Transverse colon (tissue), 4 donors: ENCODE results near the gene RGL2. TPM values are rescaled to one million over a fixed set of nuclear protein-coding genes. Genes with fewer than 3 reads are reported as not detected.
"Not testable (repeated sequence)": the region's sequence is repeated elsewhere in the genome, so short reads cannot be mapped to it uniquely, and the experiment has no call there.

Experiments used
- DNase-seq: peaks from one replicate; pipeline ENCODE4 v3.0.0-alpha.2; 2019
- H3K27ac ChIP-seq, 4 donors: fragments of 200-600 bp; sonication (generic); 2 replicates each; pipeline ENCODE4 v1.5.1; 2016 to 2018; ENCODE audit warnings: inconsistent platforms in 4 of 4
- H3K27me3 ChIP-seq: fragments of 200-600 bp; sonication (generic); 2 replicates; pipeline ENCODE4 v1.5.1; 2017; ENCODE audit warnings: inconsistent platforms
- H3K36me3 ChIP-seq, 4 donors: fragments of 200-600 bp; sonication (generic); 2 replicates each; pipeline ENCODE4 v1.5.1; 2017 to 2019; ENCODE audit warnings: inconsistent platforms in 4 of 4
- H3K4me1 ChIP-seq, 4 donors: fragments of 200-600 bp; sonication (generic); 2 replicates each; pipeline ENCODE4 v1.5.1; 2017 to 2020; ENCODE audit warnings: inconsistent platforms in 4 of 4
- H3K4me3 ChIP-seq, 4 donors: fragments of 200-600 bp; sonication (generic); 1 replicate in 1 of 4; 2 replicates in 3 of 4; pipeline versions ENCODE4 v1.5.1 to v1.6.1; 2017 to 2019; ENCODE audit warnings: inconsistent platforms in 4 of 4
- H3K9me3 ChIP-seq, 2 donors: fragments of 200-600 bp; sonication (generic); 2 replicates each; pipeline ENCODE4 v1.5.1; 2017 to 2019; ENCODE audit warnings: inconsistent platforms in 2 of 2
- EP300 ChIP-seq: sonication (generic); formaldehyde crosslinking; IDR thresholded peaks from one replicate; pipeline ENCODE4 v1.6.1; 2017; ENCODE audit warnings: antibody characterized with exemption, low read depth
- POLR2A ChIP-seq: fragments of 450-650 bp; IDR thresholded peaks from one replicate; pipeline ENCODE4 v1.6.1; 2016; ENCODE audit warnings: antibody characterized with exemption, mild to moderate bottlenecking, moderate library complexity
- POLR2AphosphoS5 ChIP-seq, 3 donors: sonication (generic); formaldehyde crosslinking; IDR thresholded peaks; one replicate each; pipeline ENCODE4 v1.6.1; 2016; ENCODE audit warnings: antibody characterized with exemption in 3 of 3
- WGBS, 2 donors: methylation state at CpG; one replicate each; pipeline ENCODE4 v1.1.5; 2018; ENCODE audit warnings: low coverage in 1 of 2; 5-methylcytosine and 5-hydroxymethylcytosine counted together
- in situ Hi-C, 4 donors: fragments of 200-750 bp; cut with MboI; loops; one replicate each; pipeline versions ENCODE4 v1.15.0 to v1.15.1; 2017; ENCODE audit warnings: low sequenced_read_pairs in 3 of 4, low pct_ligation_motif_present in 1 of 4, low pct_unique_long_range_greater_than_20kb in 1 of 4
- intact Hi-C: fragments of 100-400 bp; cut with DNase I; formaldehyde crosslinking; loops from one replicate; pipeline ENCODE4 v1.15.1; 2023; ENCODE audit warnings: low total_unique reads
- total RNA-seq, 4 donors: library from RNA; depleted of rRNA; stranded (reverse); fragments of >200 nt; gene quantifications; one replicate each; pipeline ENCODE4 v1.1.0, GENCODE V29; 2016
- TF ChIP-seq, protein P1 (sequence below), 5 experiments: fragments of 200-600 bp in 3 of 5; fragments of 450-650 bp in 2 of 5; sonication (generic) in 3 of 5; IDR thresholded peaks; 1 replicate in 2 of 5; 2 replicates in 3 of 5; pipeline ENCODE4 v1.5.1; 2016 to 2017; ENCODE audit warnings: antibody characterized with exemption in 5 of 5, inconsistent platforms in 3 of 5, mild to moderate bottlenecking in 2 of 5, moderate library complexity in 1 of 5

Gene RGL2
- total RNA-seq, 4 donors from 2014 or later: 21.3 to 70.3 (median 25.8) TPM

DNA sequence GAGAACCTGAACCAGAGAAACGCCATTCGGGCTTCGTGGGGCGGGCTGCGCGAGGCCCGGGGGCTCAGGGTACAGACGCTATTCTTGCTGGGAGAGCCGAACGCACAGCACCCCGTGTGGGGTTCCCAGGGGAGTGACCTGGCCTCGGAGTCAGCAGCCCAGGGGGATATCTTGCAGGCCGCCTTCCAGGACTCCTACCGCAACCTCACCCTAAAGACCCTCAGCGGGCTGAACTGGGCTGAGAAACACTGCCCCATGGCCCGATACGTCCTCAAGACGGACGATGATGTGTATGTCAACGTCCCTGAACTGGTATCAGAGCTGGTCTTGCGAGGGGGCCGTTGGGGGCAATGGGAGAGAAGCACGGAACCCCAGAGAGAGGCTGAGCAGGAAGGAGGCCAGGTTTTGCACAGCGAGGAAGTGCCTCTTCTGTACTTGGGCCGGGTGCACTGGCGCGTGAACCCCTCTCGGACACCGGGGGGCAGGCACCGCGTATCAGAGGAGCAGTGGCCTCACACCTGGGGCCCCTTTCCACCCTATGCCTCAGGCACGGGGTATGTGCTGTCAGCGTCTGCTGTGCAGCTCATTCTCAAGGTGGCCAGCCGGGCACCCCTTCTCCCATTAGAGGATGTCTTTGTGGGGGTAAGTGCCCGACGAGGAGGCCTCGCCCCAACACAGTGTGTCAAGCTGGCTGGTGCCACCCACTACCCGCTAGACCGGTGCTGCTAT lies 20.9 kb downstream of the RGL2 start:
- intact Hi-C loops (no loop called here), in situ Hi-C loops (no loop called here)
- peaks cover 29 to 56% (median 48%) of the 10 kb centered on the region in 4 donors for H3K4me1 ChIP-seq
- H3K27ac ChIP-seq: peak overlapping the region; percentile 91 to 98 (median 94)
- DNase-seq: peak; percentile 37
- no peaks in the 10 kb centered on the region for H3K27me3 ChIP-seq
- H3K4me3 ChIP-seq: peak overlapping the region; percentile 44 to 80 (median 63)
- TF ChIP-seq POLR2A: no peak
- no peak for TF ChIP-seq EP300
- TF ChIP-seq POLR2AphosphoS5 (IDR thresholded peaks at IDR 0.05): no peak
- TF ChIP-seq, protein P1, sequence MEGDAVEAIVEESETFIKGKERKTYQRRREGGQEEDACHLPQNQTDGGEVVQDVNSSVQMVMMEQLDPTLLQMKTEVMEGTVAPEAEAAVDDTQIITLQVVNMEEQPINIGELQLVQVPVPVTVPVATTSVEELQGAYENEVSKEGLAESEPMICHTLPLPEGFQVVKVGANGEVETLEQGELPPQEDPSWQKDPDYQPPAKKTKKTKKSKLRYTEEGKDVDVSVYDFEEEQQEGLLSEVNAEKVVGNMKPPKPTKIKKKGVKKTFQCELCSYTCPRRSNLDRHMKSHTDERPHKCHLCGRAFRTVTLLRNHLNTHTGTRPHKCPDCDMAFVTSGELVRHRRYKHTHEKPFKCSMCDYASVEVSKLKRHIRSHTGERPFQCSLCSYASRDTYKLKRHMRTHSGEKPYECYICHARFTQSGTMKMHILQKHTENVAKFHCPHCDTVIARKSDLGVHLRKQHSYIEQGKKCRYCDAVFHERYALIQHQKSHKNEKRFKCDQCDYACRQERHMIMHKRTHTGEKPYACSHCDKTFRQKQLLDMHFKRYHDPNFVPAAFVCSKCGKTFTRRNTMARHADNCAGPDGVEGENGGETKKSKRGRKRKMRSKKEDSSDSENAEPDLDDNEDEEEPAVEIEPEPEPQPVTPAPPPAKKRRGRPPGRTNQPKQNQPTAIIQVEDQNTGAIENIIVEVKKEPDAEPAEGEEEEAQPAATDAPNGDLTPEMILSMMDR (IDR thresholded peaks at IDR 0.05): no peak
- no peaks in the 10 kb centered on the region for H3K9me3 ChIP-seq
- 41% methylated on average over 27 of the region's 39 CpGs; no CpG with 5 or more reads in 1 of the 2 donors for WGBS, 2 donors
- no peaks in the 10 kb centered on the region for H3K36me3 ChIP-seq

DNA sequence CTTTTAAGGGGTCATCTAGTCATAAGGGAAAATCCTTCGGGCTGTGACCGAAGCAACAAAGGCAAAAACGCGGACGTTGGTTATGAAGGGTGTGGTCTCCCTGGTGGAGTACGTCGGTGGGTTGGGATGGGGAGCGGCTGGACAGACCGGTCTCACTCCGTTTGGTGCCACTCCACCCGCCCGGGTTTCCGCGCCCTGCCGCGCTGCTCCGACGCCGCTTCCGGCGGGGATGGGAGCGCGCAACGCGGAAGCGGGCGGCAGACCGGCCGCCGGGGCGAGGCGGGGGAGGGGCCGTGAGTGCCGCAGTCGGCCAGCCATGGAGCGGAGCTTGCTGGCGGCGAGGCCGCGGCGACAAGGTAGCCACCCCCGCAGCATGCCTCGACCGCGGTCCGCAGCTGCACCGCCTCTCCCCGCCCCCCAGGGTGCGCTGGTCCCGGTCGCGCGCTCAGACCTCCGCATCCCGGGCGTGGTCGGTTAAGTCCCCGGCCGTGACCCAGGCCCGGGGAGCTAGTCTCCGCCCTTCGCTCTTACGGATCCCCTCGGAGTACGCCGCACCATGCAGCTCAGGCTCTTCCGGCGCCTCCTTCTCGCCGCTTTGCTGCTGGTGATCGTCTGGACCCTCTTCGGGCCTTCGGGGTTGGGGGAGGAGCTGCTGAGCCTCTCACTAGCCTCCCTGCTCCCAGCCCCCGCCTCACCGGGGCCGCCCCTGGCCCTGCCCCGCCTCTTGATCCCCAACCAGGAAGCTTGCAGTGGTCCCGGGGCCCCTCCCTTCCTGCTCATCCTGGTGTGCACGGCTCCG lies 21.7 kb downstream of the RGL2 start, which contains the start of gene B3GALT4:
TSS of gene B3GALT4 (plus strand) at position 260 of the 799 bp plus-strand sequence. CDS start at position 557, 297 bp downstream.
- in situ Hi-C loops (no loop called here), intact Hi-C loops (no loop called here)
- peak; percentile 93 for DNase-seq
- 1% methylated on average over 55 of the region's 80 CpGs; no CpG with 5 or more reads in 1 of the 2 donors for WGBS, 2 donors
- TF ChIP-seq POLR2AphosphoS5 (IDR thresholded peaks at IDR 0.05): peak; percentile 45 to 91 (median 89)
- no peak for TF ChIP-seq EP300
- TF ChIP-seq, protein P1 (IDR thresholded peaks at IDR 0.05): peak; percentile 38 to 73 (median 52)
- peak; percentile 81 for TF ChIP-seq POLR2A
- H3K9me3 ChIP-seq: no peaks in the 10 kb centered on the region
- H3K27me3 ChIP-seq: no peaks in the 10 kb centered on the region
- H3K4me3 ChIP-seq: peak within 1 kb of the TSS; percentile 44 to 80 (median 63)
- peaks cover 33 to 61% (median 54%) of the 10 kb centered on the region in 4 donors for H3K4me1 ChIP-seq
- peak within 1 kb of the TSS; percentile 91 to 98 (median 94) for H3K27ac ChIP-seq
- no peaks in the 10 kb centered on the region for H3K36me3 ChIP-seq

DNA sequence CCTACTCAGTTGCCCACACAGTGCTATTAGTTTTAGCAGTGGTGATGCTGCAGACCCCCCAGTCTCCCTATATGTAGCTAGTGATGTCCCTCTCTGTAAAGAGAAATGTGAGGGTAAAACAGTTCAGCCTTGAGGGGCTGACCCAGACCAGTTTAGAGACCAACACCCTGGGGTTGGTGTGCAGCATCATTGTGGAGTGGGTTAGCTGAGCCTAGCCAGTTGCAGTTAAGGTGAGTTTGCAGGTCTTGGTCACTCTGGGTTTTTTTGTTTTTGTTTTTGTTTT lies 22.2 kb downstream of the RGL2 start:
- peaks cover 33 to 61% (median 54%) of the 10 kb centered on the region in 4 donors for H3K4me1 ChIP-seq
- intact Hi-C loops: no loop called here
- no peak for TF ChIP-seq EP300
- TF ChIP-seq POLR2AphosphoS5 (IDR thresholded peaks at IDR 0.05): no peak
- TF ChIP-seq, protein P1 (IDR thresholded peaks at IDR 0.05): no peak
- in situ Hi-C loops: no loop called here
- no peaks in the 10 kb centered on the region for H3K9me3 ChIP-seq
- no peaks in the 10 kb centered on the region for H3K36me3 ChIP-seq
- H3K4me3 ChIP-seq: peak overlapping the region; percentile 44 to 80 (median 63)
- no peak for DNase-seq
- H3K27ac ChIP-seq: peak overlapping the region; percentile 91 to 98 (median 94)
- H3K27me3 ChIP-seq: no peaks in the 10 kb centered on the region

DNA sequence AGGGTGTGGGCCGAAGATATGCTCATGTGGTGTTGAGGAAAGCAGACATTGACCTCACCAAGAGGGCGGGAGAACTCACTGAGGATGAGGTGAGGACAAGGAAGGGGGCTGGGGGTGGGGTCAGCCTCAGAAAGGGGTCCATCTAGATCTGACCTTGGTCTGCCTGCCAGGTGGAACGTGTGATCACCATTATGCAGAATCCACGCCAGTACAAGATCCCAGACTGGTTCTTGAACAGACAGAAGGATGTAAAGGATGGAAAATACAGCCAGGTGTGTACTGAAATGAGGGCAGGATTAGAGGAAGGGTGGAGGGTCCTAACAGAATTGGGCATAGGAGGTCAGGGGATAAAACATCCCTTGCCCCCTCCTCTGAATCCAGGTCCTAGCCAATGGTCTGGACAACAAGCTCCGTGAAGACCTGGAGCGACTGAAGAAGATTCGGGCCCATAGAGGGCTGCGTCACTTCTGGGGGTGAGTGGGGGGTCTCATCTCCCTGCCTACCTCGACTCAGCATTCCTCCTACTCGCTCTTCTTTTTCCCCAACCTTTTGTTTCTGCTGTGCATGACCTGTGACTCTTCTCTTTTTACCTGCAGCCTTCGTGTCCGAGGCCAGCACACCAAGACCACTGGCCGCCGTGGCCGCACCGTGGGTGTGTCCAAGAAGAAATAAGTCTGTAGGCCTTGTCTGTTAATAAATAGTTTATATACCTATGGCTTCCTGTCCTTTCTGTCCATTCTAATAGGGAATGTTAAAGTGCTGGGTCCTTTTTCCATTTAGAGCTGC lies 22.8 kb downstream of the RGL2 start:
- H3K9me3 ChIP-seq, H3K36me3 ChIP-seq, H3K27me3 ChIP-seq, DNase-seq, intact Hi-C loops, in situ Hi-C loops: not testable (repeated sequence)
- peak overlapping the region; percentile 91 to 98 (median 94) for H3K27ac ChIP-seq
- peak overlapping the region in 2 of 4 donors; percentile 62 to 80 for H3K4me3 ChIP-seq
- 59 to 68% methylated on average over 5 to 16 of the region's 16 CpGs for WGBS, 2 donors
- H3K4me1 ChIP-seq: peaks cover 33 to 62% (median 55%) of the 10 kb centered on the region in 4 donors
